WERI-Rb-1 (cell line): Measurements from ENCODE around the gene RMND1.

ENCODE experiments used
- DNase-seq: peaks from one replicate; pipeline ENCODE4 v3.0.0-alpha.2; 2020
- H3K27ac ChIP-seq: fragments of 250-450 bp; sonication (Bioruptor Pico); 2 replicates; pipeline ENCODE4 v1.5.1; 2020; ENCODE audit warnings: mild to moderate bottlenecking, moderate library complexity
- H3K27me3 ChIP-seq: fragments of 250-450 bp; sonication (Bioruptor Pico); 2 replicates; pipeline ENCODE4 v1.5.1; 2021; ENCODE audit warnings: mild to moderate bottlenecking, low read depth, moderate library complexity; ENCODE audit not compliant: insufficient read depth, severe bottlenecking
- H3K36me3 ChIP-seq: fragments of 250-450 bp; sonication (Bioruptor Pico); 2 replicates; pipeline ENCODE4 v1.5.1; 2020; ENCODE audit warnings: mild to moderate bottlenecking, moderate library complexity
- H3K4me3 ChIP-seq: 2 replicates; pipeline ENCODE4 v1.5.1; 2011; ENCODE audit warnings: low read depth, mild to moderate bottlenecking, control low read depth, low read length
- H3K9me3 ChIP-seq: fragments of 250-450 bp; sonication (Bioruptor Pico); 2 replicates; pipeline ENCODE4 v1.5.1; 2021; ENCODE audit warnings: mild to moderate bottlenecking, moderate library complexity; ENCODE audit not compliant: severe bottlenecking
- TF ChIP-seq, protein P1 (sequence below): IDR thresholded peaks from 2 replicates; pipeline ENCODE4 v1.5.1; 2011; ENCODE audit warnings: low read depth, mild to moderate bottlenecking, control low read depth, inconsistent platforms, low read length

Gene RMND1

DNA sequence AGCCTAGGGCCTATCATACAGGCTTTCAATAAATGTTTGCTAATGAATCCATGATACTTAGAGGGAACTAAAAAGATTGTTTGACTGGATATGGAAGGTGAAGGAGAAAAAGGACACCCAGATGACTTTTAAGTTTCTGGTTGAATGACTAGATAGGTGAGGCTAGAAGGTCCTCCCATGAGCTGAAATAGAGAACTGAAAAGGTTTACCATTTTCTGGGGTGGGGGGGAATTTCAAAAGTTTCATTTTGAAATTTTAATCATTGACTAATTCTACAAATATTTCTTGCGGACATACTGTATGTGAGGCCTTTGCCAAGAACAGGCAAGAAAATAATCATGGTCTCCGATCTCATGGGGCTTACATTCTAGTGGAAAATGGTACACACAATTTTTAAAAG is 42.7 kb downstream of the RMND1 start:
- Histone ChIP-seq H3K36me3 (peaks cover 86% of the 10 kb centered on the region), H3K4me3 (no peak overlapping the region), H3K9me3 (no peaks in the 10 kb centered on the region), H3K27ac (no peak overlapping the region), H3K27me3 (no peaks in the 10 kb centered on the region)
- TF ChIP-seq, protein P1, sequence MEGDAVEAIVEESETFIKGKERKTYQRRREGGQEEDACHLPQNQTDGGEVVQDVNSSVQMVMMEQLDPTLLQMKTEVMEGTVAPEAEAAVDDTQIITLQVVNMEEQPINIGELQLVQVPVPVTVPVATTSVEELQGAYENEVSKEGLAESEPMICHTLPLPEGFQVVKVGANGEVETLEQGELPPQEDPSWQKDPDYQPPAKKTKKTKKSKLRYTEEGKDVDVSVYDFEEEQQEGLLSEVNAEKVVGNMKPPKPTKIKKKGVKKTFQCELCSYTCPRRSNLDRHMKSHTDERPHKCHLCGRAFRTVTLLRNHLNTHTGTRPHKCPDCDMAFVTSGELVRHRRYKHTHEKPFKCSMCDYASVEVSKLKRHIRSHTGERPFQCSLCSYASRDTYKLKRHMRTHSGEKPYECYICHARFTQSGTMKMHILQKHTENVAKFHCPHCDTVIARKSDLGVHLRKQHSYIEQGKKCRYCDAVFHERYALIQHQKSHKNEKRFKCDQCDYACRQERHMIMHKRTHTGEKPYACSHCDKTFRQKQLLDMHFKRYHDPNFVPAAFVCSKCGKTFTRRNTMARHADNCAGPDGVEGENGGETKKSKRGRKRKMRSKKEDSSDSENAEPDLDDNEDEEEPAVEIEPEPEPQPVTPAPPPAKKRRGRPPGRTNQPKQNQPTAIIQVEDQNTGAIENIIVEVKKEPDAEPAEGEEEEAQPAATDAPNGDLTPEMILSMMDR, result no peak
- no peak for DNase-seq

DNA sequence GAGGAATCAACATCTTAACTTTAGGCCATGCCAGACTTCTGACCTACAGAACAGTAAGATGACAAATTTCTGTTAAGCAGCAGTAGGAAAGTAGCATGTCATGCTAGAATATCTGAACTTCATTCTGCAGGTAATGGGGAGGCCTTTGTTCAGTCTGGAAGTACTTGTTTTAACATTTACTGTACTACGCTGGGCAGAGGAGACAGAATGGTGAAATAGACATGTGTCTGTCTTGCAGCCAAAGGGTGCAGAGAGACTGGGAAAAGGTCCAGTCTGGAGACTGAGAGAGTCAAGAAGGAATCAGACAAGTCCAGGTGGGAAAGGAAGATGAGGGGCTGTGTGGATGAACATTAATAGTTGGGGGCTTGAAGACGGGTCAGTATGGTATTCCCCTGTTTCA is 43.1 kb downstream of the RMND1 start:
- H3K27me3 ChIP-seq, result no peaks in the 10 kb centered on the region
- H3K9me3 ChIP-seq, result no peaks in the 10 kb centered on the region
- H3K36me3 ChIP-seq, result peaks cover 84% of the 10 kb centered on the region
- H3K27ac ChIP-seq, result no peak overlapping the region
- no peak overlapping the region for H3K4me3 ChIP-seq
- TF ChIP-seq, protein P1, result no peak
- no peak for DNase-seq

DNA sequence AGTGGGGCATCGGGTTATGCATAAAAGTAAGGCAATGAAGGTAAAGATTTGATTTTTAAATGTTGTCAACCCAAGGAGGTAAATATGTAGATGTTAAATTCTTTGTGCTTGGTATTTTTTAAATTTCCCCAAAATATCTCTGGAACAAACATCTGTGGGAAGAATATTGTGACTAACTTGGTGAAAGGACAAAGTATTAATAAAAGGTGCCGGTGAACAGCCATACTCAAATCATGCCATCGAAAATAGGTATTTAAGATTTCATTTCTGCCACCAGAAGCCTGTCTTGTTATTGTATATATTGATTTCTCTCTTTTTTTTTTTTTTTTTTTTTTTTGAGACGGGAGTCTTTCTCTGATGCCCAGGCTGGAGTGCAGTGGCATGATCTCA is 48.0 kb downstream of the RMND1 start:
- TF ChIP-seq, protein P1, result no peak
- Histone ChIP-seq H3K4me3 (no peak overlapping the region), H3K27me3 (no peaks in the 10 kb centered on the region), H3K36me3 (peaks cover 67% of the 10 kb centered on the region), H3K9me3 (no peaks in the 10 kb centered on the region), H3K27ac (no peak overlapping the region)
- no peak for DNase-seq

DNA sequence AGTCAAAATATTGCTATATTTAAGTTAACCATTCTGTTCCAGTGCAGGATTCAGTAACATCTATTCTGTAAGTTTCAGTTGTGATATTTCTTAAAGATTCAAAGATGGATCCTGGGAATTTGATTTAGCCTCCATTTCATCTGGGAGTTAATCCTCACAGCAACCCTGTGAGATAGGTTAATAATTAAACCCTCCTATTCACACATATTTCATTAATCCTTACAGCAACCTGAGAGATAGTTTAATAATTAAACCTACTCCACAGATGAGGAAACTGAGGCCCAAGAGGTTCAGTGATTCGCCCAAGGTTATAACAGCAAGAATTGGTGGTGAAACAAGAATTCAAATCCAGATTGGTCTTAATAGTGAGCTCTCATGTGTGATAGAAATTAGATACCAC is 49.7 kb downstream of the RMND1 start:
- Histone ChIP-seq H3K9me3 (no peaks in the 10 kb centered on the region), H3K4me3 (no peak overlapping the region), H3K27me3 (no peaks in the 10 kb centered on the region), H3K27ac (no peak overlapping the region), H3K36me3 (peaks cover 62% of the 10 kb centered on the region)
- TF ChIP-seq, protein P1, result no peak
- no peak for DNase-seq

DNA sequence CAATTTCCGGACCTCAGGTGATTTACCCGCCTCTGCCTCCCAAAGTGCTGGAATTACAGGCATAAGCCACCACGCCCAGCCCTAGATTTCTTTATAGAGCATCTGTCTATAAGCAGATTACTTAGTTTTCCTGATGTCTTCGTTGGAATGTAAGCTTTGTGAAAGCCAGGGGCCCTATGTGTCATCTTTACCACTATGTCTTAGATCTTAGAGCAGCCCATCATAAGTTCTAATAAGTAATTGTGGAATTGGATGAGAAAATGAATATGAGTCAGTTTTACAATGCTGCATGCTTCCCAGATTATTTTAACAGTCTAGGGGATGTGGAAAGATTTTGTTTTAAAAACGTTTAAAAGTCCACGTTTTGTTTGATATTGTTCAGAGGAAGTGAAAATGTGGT is 51.5 kb downstream of the RMND1 start:
- Histone ChIP-seq H3K9me3 (no peaks in the 10 kb centered on the region), H3K27ac (no peak overlapping the region), H3K27me3 (no peaks in the 10 kb centered on the region), H3K36me3 (peaks cover 54% of the 10 kb centered on the region), H3K4me3 (no peak overlapping the region)
- TF ChIP-seq, protein P1, result no peak
- DNase-seq, result no peak

DNA sequence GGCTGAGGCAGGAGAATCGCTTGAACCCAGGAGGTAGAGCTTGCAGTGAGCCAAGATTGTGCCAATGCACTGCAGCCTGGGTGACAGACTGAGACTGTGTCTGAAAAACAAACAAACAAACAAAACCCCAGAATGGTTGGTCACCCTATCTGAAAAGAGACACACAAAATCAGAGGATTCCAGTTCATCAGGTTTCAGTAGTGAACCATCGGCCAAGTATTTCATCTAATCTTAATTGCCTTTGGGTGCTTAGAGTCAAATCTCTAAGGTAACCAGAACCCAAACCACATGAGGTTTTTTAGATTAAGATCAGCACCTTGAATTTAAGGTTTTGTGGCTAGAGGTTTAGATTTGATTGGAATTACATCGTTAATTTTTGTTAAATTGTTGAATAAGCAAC is 52.2 kb downstream of the RMND1 start:
- Histone ChIP-seq H3K27me3 (no peaks in the 10 kb centered on the region), H3K36me3 (peaks cover 54% of the 10 kb centered on the region), H3K9me3 (no peaks in the 10 kb centered on the region), H3K27ac (no peak overlapping the region), H3K4me3 (no peak overlapping the region)
- DNase-seq, result no peak
- TF ChIP-seq, protein P1, result no peak
